NCI-H2196 treated with DMSO at 0.1 percent for 48 hours (cell line): ENCODE measurements around the gene FEM1A.
"Not testable (repeated sequence)": the region's sequence is repeated elsewhere in the genome, so short reads cannot be mapped to it uniquely, and the experiment has no call there.

ENCODE experiments used
- DNase-seq: peaks from one replicate; lab custom pipeline; 2025; ENCODE audit not compliant: unreplicated experiment; lab: John Stamatoyannopoulos, UW

FEM1A gene

DNA sequence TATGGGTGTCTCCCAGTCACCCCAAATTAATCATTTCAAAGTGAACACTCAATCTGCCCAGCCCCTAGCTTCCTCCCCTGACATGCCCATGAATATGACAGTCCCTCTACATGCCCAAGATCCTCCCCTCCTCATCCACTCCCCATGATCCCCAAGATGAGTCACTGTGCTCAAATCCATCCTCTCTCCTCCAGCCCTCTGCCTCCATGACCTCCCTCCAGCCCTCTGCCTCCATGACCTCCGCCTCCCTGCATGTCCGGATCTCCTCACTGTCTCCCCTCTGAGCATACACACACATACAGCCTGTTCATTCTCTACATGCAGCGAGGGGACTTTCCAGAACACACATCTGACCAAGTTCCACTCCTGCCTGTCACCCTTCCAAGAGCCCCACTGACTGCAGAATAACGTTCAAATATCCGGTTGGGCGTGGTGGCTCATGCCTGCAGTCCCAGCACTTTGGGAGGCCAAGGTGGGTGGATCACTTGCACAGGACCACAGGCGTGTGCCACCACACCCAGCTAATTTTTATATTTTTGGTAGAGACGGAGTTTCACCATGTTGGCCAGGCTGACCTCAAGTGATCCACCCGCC is 18.4 kb upstream of the FEM1A start:
- no peak for DNase-seq

DNA sequence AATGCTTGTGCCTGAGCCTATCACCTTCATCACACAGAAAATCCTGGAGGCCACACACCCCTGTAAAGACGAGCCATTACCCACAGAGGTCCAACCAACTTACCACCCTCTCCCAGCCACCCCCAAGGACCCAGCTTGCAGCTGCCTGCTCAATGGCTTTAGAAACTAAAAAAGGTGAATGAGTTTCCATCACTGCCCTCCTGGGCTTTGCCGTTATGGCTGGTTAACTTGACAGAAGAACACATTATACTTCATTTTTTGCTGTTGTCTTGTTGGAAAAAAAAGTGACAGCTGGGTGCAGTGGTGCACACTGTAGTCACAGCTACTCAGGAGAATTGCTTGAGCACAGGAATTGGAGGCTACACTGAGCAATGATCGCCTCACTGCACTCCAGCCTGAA is 17.4 kb upstream of the FEM1A start:
- DNase-seq: no peak

DNA sequence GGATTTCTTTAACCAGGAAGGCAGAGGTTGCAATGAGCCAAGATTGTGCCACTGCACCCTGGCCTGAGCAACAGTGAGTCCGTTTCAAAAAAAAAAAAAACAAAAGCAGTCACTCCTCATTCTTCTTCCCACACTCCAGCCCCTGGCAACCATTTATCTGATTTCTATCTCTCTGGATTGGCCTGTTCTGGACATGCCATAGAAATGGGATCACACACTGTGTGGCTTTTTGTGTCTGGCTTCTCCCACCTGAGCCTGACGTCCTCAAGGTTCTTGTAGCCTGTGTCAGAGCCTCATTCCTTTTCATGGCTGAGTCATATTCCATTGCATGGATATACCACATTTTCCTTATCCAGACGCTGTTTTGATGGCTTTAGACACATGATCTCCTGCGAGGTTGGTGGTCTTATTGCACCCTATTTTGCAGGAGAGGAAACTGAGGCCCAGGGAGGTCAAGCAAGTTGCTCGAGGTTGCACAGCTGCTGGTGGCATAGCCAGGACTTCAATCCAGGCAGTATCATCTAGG is 15.8 kb upstream of the FEM1A start:
- no peak for DNase-seq

DNA sequence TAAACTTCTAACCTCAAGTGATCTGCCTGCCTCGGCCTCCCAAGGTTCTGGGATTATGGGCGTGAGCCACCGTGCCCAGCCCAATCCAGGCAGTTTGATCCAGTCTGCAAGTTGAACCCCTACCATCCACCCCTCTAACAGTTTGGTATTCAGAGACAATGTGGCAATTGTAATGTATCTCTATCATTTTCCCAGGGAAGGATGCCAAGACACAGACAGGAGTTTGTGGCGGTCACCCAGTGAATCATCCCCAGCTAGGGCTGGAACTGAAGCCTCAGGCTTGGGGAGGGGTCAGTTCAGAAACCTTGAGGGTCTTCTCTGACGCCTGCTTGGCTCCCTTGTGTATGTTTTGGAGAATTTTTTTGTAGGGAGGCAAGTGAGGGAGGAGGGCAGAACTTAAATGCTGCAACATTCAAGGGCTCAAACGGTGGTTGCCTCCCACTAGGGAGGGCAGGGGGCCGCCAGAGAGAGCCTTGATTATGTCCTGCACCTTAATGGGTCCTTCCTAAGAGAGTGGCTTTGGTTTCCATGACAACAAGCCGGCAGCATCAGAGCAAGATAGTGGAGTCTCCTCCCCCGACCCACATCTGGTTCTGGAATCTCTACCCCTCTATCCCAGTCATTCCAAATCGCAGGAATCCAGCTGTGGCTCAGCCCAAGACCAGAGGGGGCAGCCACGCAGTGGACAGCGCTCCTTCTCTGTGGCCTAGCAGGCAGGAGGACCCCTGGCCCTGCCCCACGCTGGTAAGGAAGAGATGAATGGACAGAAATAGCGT is 14.9 kb upstream of the FEM1A start:
- no peak for DNase-seq

DNA sequence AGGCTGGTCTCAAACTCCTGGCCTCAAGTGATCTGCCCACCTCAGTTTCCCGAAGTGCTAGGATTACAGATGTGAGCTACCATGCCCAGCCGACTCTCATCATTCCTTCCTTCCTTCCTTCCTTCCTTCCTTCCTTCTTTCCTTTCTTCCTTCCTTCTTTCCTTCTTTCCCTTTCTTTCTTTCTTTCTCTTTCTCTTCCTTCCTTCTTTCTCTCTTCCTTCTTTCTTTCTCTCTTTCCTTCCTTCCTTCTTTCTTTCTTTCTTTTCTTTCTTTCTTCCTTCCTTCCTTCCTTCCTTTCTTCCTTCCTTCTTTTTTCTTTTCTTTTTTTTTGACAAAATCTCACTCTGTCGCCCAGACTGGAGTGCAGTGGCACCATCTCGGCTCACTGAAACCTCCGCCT is 13.4 kb upstream of the FEM1A start:
- not testable (repeated sequence) for DNase-seq

DNA sequence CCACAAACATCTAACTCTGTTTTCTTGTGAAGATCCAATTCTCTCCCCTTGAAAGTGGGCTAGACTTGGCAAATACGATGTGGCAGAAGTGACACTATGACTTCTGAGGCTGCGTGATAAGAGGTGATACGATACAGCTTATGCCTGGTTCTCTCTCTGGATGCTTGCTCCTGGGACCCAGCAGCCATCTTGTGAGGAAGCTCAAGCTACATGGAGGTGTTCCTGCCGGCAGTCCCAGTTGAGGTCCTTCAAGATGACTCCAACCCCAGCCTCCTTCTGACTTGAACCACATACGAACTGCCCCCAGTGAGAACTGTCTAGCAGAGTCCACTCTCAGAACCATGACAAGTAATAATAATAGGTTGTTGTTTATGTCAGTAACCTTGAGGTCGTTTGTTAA is 10.7 kb upstream of the FEM1A start:
- no peak for DNase-seq

DNA sequence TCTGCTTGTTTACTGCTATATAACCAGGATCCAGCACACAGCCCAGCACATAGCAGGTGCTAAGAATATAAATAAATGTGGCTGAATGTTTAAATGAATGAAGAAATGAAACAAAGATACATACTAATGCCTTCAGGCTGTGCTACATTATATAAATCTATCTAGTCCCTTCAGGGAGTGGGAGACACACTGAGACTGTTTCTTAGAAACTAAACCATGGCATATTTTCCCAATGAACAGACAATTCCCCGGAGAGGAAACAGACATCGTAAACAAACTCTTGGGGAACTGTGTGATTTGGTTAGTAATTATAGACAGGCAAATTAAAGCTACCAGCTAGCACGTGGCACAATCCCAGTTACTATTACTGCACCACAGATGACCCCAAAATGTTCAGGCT is 9.7 kb upstream of the FEM1A start:
- no peak for DNase-seq

DNA sequence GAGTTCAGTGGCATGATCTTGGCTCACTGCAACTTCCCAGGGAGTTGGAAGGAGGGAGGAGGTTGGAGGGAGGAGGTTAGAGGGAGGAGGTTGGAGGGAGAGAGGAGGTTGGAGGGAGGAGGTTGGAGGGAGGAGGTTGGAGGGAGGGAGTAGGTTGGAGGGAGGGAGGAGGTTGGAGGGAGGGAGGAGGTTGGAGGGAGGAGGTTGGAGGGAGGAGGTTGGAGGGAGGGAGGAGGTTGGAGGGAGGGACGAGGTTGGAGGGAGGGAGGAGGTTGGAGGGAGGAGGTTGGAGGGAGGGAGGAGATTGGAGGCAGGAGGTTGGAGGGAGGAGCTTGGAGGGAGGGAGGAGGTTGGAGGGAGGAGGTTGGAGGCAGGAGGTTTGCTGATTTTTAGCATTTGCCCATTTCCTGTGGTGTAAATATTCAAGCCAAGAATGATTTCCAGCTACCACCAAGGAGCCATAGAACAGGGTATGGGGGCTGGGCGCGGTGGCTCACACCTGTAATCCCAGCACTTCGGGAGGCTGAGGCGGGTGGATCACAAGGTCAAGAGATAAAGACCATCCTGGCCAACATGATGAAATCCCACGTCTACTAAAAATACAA is 5.0 kb upstream of the FEM1A start:
- DNase-seq: not testable (repeated sequence)

DNA sequence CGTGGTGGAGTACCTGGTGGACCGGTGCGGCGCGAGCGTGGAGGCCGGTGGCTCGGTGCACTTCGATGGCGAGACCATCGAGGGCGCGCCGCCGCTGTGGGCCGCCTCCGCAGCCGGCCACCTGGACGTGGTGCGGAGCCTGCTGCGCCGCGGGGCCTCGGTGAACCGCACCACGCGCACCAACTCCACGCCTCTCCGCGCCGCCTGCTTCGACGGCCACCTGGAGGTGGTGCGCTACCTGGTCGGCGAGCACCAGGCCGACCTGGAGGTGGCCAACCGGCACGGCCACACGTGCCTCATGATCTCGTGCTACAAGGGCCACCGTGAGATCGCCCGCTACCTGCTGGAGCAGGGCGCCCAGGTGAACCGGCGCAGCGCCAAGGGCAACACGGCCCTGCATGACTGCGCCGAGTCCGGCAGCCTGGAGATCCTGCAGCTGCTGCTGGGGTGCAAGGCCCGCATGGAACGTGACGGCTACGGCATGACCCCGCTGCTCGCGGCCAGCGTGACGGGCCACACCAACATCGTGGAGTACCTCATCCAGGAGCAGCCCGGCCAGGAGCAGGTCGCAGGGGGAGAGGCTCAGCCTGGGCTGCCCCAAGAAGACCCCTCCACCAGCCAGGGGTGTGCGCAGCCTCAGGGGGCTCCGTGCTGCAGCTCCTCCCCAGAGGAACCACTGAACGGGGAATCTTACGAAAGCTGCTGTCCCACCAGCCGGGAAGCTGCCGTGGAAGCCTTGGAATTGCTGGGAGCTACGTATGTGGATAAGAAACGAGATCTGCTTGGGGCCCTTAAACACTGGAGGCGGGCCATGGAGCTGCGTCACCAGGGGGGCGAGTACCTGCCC is 708 bp downstream of the FEM1A start:
- DNase-seq: not testable (repeated sequence)

DNA sequence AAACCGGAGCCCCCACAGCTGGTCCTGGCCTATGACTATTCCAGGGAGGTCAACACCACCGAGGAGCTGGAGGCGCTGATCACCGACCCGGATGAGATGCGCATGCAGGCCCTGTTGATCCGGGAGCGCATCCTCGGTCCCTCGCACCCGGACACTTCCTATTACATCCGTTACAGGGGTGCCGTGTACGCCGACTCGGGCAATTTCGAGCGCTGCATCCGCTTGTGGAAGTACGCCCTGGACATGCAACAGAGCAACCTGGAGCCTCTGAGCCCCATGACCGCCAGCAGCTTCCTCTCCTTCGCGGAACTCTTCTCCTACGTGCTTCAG is 1.3 kb downstream of the FEM1A start:
- DNase-seq: not testable (repeated sequence)

DNA sequence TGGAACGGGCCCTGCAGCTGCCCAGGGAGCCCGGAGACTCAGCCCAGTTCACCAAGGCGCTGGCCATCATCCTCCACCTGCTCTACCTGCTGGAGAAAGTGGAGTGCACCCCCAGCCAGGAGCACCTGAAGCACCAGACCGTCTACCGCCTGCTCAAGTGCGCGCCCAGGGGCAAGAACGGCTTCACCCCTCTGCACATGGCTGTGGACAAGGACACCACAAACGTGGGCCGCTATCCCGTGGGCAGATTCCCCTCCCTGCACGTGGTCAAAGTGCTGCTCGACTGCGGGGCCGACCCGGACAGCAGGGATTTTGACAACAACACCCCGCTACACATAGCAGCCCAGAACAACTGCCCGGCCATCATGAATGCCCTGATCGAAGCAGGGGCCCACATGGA is 1.7 kb downstream of the FEM1A start:
- not testable (repeated sequence) for DNase-seq

DNA sequence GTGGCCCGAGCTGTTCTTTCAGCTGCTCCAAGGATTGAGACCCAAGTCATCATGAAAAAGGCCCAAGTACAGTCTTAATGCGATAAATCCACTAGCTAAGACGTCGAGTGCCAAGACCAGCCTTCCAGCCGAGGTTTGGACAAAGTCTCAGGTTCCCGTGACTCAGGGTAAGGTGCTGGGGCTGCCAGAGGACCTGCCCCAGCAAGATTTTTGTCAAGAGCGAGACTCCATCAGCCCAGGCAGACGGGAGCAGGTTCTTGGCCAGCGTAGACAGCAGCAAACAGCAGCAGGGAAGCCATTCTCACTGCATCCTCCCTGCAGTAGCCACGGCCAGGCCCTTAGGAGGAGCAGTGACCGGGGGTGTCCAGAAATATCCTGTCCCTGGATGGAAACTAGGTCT is 3.4 kb downstream of the FEM1A start:
- DNase-seq: no peak

DNA sequence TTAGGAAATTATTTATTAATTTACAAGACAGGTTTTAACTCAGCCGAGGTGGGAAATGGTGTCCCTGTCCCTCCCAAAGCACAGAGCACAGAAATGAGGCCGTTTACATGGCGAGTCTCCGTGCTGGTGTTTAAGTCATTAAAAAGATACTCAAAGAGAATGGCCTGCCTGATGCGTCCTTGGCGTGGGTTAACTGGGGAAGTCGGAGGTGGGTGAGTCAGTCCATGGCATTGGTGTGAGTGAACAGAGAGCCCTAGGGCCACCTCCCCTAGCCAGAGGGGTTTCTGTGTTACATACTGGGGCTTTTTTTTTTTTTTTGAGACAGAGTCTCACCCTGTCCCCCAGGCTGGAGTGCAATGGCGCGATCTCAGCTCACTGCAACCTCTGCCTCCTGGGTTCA is 3.9 kb downstream of the FEM1A start:
- DNase-seq: no peak

DNA sequence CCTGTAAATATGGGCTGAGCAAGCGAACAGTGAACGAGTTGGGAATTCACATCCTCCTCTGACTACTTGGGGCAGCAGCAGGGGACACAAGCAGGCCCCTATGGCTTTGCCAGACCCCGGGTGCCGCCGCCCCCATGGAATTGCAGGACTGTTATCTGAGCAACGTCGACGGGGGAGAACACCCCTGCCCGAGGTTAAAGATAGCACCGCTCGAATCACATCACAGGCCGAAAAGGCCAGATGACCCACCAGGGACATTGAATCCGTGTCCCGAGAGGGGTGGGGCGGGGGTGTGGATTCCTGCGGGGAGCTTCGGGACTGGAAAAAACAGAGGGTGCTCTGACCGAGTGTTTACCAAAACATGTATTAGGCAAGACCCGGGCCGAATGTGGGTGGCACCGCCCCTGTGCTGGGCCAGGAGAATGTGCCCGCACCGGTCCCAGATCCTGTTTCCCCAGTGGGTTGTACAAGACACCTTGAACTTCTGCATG is 9.1 kb downstream of the FEM1A start:
- no peak for DNase-seq

DNA sequence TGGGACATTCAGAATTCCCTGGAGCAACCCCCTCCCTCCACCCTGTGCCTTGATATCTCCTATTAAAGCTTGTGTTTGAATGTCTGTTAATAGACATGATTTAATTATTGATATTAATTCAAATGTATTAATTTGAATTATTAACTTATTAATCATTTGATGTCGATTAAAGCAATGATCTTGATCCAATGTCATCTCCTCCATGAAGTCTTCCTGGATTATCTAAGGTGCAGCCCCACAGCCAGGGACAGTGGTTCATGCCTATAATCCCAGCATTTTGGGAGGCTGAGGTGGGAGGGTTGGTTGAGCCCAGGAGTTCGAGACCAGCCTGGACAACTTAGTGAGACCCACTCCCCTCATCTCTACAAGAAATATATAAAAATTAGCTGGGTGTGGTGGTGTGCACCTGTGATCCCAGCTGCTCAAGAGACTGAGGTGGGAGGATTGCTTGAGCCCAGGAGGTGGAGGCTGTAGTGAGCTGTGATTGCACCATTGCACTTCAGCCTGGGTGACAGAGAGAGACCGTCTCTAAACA is 9.6 kb downstream of the FEM1A start:
- no peak for DNase-seq

DNA sequence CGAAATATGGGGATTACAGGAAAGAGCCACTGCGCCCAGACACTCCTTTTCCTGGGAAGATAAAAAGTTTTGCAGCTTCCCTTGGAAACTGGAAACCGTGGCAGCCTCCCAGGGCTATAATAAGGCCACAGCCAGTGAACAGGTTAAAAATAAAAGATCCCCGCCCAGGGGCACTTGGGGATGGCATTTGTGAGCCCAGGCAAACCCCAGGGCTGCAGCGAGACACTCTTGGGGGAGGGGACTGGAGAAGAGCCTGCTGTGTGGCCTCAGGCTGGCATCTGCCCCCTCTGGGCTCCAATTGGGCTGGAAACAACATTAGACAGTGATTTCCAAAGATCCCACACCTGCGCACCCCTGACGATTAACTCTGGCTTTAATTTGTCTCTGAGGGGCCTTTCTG is 11.2 kb downstream of the FEM1A start:
- DNase-seq: no peak

DNA sequence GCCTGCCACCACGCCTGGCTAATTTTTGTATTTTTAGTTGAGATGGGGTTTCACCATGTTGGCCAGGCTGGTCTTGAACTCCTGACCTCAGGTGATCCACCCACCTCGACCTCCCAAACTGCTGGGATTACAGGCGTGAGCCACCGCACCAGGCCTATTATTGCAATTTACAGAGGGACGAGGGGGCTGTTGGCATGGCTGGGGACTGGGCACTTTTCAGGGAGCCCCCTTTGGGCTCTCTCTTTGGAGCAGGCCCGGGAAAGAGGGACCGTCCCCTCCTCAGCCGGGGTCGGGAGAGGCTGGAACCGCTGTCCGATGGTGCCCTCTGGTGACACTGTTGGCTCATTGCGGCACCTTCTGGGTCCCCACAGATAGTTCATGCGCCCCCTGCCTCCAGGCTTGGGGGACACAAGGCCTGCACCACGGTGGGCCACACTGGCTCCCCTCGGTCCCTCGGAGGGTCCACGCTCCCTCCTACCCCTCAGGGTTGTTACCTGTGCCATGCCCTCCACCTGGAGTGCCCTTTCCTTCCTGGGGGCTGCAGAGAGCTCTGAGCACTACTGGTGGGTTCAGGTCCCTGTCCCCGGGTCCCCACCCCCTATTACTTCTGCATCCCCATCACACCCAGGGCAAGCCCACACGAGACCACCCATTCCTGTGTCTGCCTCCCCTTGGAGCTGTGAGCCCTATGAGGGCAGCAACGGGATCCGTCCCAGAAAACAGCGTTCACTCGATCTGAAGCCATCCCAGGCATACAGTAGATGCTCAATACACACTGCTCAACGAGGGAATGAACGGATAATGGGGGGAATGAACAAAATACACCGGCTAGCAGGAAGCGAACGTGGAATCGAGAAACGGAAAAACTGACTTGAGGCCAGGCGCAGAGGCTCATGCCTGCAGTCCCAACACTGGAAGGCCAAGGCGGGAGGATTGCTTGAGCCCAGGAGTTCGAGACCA is 12.5 kb downstream of the FEM1A start:
- DNase-seq: peak; percentile 29

DNA sequence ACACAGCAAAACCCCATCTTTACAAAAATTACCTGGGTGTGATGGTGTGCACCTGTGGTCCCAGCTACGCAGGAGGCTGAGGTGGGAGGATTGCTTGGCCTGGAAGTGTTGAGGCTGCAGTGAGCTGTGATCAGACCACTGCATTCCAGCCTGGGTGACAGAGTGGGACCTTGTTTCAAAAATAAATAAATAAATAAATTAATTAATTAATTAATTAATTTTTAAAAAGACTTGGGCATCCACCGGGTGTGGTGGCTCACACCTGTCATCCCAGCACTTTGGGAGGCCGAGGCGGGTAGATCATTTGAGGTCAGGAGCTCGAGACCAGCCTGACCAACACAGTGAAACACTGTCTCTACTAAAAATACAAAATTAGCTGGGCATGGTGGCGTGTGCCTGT is 13.6 kb downstream of the FEM1A start:
- DNase-seq: not testable (repeated sequence)

DNA sequence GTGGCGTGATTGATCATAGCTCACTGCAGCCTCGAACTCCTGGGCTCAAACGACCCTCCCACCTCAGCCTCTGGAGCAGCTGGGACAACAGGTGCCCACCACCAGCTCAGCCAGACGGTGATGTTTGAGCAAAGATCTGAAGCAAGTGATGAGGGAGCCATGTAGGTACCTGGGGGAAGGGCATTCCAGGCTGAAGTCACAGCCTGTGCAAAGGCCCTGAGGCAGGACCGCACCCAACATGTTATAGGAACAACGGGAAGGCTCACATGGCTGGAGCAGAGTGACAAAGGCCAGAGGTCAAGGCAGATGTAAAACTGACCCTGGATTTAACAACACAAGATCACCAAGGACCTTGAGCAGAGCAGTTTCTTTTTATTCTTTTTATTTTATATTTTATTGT is 14.8 kb downstream of the FEM1A start:
- DNase-seq: no peak

DNA sequence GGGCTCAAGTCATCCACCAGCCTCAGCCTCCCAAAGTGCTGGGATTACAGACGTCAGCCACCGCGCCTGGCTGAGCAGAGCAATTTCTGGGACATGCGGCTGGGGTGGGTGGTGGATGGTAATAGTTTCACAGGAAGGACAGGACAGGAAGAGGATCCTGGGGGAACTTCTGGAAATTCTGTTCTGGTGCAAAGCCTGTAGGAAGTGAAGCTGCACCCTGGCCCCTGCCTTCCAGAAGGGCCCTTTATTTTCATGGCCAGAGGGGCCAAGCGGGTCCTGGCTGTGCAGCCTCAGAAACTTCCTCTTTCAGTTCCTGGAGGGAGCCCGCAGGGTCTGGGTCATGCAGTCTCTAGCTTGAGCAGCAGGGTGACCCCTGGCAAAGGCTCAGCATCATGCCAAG is 15.7 kb downstream of the FEM1A start:
- no peak for DNase-seq
